Activated CD4-positive, alpha-beta memory T cell treated with anti-CD3 and anti-CD28 coated beads for 36 hours (primary cell): ENCODE results near the gene DUSP1. TPM values are rescaled to one million over a fixed set of nuclear protein-coding genes. Genes with fewer than 3 reads are reported as not detected.

Experiments
- CTCF ChIA-PET: fragments of 350-600 bp; sonication (Branson Sonifier 250); formaldehyde crosslinking; loops from one replicate; lab custom pipeline; 2021; ENCODE audit warnings: antibody characterized with exemption, inconsistent platforms; lab: Charles Lee
- POLR2A ChIA-PET: fragments of 350-600 bp; sonication (Branson Sonifier 250); formaldehyde crosslinking; loops from one replicate; lab custom pipeline; 2021; ENCODE audit warnings: antibody characterized with exemption; lab: Charles Lee
- DNase-seq: peaks from one replicate; pipeline ENCODE4 v3.0.0-alpha.2; 2020
- H3K27ac Mint-ChIP-seq: one replicate; pipeline ENCODE4 v1.8.0; 2021; ENCODE audit warnings: mixed read lengths
- H3K27me3 Mint-ChIP-seq: one replicate; pipeline ENCODE4 v1.8.0; 2021; ENCODE audit warnings: mixed read lengths
- H3K36me3 Mint-ChIP-seq: one replicate; pipeline ENCODE4 v1.8.0; 2021; ENCODE audit warnings: mixed read lengths
- H3K4me1 Mint-ChIP-seq: one replicate; pipeline ENCODE4 v1.8.0; 2021; ENCODE audit warnings: low read depth, mixed read lengths
- H3K4me3 Mint-ChIP-seq: one replicate; pipeline ENCODE4 v1.8.0; 2021; ENCODE audit warnings: mild to moderate bottlenecking, mixed read lengths
- H3K9me3 Mint-ChIP-seq: one replicate; pipeline ENCODE4 v1.8.0; 2021; ENCODE audit warnings: mixed read lengths
- intact Hi-C: fragments of 100-400 bp; cut with micrococcal nuclease; formaldehyde crosslinking; loops from one replicate; pipeline ENCODE4 v1.15.1; 2023
- total RNA-seq, 2 experiments: library from RNA; stranded (reverse); gene quantifications; one replicate each; pipeline ENCODE4 v1.2.3, GENCODE V29; 2021

DUSP1 gene
- total RNA-seq, 2 experiments from 2014 or later = 10.6 to 10.7 TPM

DNA sequence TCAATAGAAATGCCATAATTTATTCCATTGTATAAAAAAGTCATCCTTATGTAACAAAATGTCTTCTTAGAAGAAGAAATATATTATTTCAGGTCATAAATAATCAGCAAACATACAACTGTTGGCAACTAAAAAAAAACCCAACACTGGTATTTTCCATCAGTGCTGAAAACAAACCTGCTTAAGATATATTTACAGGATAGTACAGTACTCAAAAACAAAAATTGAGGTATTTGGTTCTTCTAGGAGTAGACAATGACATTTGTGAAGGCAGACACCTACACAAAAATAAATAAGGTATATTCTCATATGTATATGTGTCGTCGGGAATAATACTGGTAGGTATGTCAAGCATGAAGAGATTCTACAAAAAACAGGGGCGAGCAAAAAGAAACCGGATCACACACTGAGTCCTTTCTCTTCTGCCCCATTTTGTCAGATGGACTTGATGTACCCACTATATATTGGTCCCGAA, 2.9 kb downstream of the DUSP1 start:
- ChIA-PET POLR2A (interaction anchor here (0.8 to 2.4 kb wide), 2 partner anchors 39 to 66 kb away, joined by 3 to 11 read pairs; partner anchors contain the start of gene ERGIC1), CTCF (interaction anchor here (1.1 to 5.0 kb wide), 2 partner anchors 51 to 54 kb away, joined by 4 to 47 read pairs; no protein-coding TSS in a partner anchor)
- intact Hi-C loops = no loop called here
- H3K4me3 Mint-ChIP-seq = no peak overlapping the region
- H3K4me1 Mint-ChIP-seq = peaks cover 57% of the 10 kb centered on the region
- H3K27me3 Mint-ChIP-seq = no peaks in the 10 kb centered on the region
- H3K9me3 Mint-ChIP-seq = no peaks in the 10 kb centered on the region
- no peak for DNase-seq
- H3K27ac Mint-ChIP-seq = no peak overlapping the region
- peaks cover 10% of the 10 kb centered on the region for H3K36me3 Mint-ChIP-seq

DNA sequence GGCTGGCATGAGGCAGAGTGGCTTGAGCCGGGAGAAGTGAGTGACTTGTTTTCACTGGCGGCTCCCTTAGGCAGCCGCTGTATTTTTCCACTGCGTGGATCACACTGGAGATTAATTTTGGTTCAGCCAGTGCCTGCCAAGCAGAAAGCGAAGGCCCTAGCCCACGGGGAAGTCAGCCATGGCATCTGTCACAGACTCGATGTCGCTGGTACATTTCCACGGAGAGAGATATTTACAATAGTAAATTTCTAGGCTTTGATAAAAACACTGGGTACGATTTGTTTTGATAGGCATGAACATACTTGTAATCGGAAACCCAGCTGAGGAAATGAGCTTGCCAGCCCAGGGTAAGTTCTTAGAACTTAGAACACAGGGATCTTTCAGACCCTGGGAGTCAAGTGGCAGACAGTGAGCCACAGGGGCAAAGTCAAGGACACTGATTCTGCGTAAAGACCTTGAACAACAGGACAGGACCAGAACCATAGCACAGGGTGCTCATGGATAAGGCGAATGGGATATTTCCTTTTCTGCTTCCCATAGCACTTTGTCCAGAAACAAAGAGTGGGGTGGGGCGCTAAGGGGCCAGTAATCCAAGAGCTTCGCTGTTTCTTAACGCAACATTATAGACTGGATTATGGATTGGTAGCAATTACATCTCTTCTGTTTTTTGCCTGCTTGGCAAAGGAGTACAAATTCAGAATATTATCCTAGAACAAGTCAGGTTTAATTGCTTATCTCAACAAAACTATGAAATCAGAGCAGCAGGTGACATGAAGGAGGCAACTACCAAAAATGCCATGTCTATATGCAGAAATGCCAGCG, 4.5 kb downstream of the DUSP1 start:
- Mint-ChIP-seq H3K36me3 (peaks cover 10% of the 10 kb centered on the region), H3K27ac (peak overlapping the region; percentile 90), H3K27me3 (no peaks in the 10 kb centered on the region), H3K4me3 (no peak overlapping the region), H3K9me3 (no peaks in the 10 kb centered on the region), H3K4me1 (peaks cover 47% of the 10 kb centered on the region)
- no peak for DNase-seq
- intact Hi-C loops = no loop called here
- POLR2A ChIA-PET = no interaction called here
- CTCF ChIA-PET = no interaction called here

DNA sequence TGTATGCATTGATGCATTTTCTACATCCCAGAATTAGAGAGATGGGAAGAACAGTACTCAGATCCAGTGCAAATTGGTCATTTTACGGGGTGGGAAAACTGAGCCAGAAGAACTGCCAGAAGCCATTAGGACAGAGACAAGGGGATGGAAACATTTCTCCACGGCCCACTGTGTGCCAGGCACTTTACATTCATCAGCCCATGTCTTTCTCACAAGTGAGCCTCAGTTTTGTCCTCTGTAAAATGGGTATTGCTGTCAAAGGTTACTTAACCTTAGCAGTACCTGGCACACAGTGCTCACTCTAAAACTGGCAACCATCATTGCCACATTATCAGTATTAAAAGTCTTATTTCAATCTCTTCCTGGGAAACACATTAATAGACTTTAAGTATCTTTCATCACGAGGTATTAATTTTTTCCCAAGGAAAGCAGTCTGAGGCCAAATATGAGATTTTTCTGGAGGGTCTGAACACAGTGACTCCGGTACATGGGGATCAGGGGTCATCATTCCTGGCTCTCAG, 5.2 kb downstream of the DUSP1 start:
- ChIA-PET POLR2A (interaction anchor here (1.0 to 1.6 kb wide), 5 partner anchors 8 to 218 kb away, joined by 3 to 9 read pairs (median 5); partner anchors contain the start of gene ATP6V0E1), CTCF (interaction anchor here (1.4 to 3.4 kb wide), 5 partner anchors 12 to 193 kb away, joined by 4 to 20 read pairs (median 6); partner anchors contain the start of gene RPL26L1)
- Mint-ChIP-seq H3K9me3 (no peaks in the 10 kb centered on the region), H3K36me3 (peaks cover 10% of the 10 kb centered on the region), H3K27ac (peak overlapping the region; percentile 90), H3K4me3 (peak overlapping the region; percentile 78), H3K4me1 (peaks cover 47% of the 10 kb centered on the region), H3K27me3 (no peaks in the 10 kb centered on the region)
- intact Hi-C loops = loop anchor here (1.0 to 2.0 kb wide), 6 partner anchors 7 to 379 kb away; partner anchors contain the start of genes BNIP1 and RPL26L1
- DNase-seq = no peak

DNA sequence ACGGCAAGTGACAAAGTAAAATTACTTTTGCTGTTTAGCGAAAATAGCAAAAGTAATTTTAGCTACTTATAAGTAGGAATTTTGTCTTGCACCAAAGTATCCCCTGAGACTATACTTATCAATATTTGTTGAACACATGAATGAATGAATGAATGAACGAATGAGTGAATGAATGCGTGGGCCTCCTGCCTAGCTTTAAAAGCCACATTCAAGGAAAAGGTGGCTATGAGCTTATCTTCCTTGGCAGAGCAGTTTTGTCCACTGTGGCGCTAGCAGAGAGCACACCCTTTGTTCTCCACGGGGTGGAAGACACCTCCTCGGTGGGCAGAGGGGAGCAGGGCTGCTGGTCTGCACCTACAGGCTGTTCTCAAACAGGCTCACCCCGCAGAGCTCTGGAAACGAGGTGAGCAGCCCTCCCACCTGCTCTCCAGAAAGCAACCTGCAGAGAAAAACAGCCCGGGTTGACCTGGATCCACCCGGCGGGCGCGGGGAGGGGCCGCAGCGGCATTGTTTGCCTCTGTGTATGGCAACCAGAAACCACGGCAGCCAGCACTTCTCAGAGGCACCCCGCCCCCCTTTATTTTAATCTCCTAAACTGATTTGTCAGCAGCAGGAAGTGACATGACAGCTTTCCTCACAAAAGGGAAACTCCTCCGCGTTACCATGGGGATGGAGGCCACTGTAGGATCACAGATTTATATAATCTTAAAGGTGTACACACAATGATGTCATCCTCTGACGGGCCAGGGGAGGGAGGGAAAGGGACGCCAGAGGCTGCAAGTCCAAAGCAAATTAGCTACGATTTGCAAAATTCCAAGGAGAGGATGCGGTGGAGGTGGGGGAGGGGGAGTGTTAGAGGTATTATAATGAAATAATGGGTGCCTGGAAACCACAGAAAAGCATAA, 5.9 kb downstream of the DUSP1 start:
- intact Hi-C loops = loop anchor here (1.0 to 2.0 kb wide), 6 partner anchors 8 to 380 kb away; partner anchors contain the start of genes BNIP1 and RPL26L1

DNA sequence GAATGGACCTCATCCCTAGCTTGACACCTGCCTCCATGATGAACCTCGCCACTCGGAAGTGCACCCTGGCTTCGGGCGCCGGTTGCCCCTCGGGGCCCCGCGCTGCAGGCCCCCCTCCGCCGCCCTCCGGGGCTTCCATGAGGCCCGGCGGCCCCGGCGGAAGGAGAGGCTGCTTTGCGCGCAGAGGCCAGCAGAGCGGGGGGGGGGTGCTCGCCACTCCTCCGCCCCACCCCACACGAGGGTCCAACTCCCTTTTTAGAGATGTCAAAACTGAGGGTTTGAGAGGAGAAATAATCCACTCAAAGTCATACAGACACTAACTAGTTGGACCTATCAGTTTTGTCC, 7.9 kb downstream of the DUSP1 start:
- Mint-ChIP-seq H3K27ac (no peak overlapping the region), H3K4me1 (peaks cover 28% of the 10 kb centered on the region), H3K4me3 (no peak overlapping the region), H3K27me3 (no peaks in the 10 kb centered on the region), H3K36me3 (peaks cover 2% of the 10 kb centered on the region), H3K9me3 (peaks cover 11% of the 10 kb centered on the region)
- ChIA-PET CTCF (interaction anchor here (3.4 kb wide), 1 partner anchor 49 kb away, joined by 20 read pairs; no protein-coding TSS in a partner anchor), POLR2A (no interaction called here)
- intact Hi-C loops = no loop called here
- no peak for DNase-seq

More for the DNA sequence above, 5.9 kb downstream of the DUSP1 start:
- peak; percentile 96 for DNase-seq
- Mint-ChIP-seq H3K27me3 (no peaks in the 10 kb centered on the region), H3K4me1 (peaks cover 46% of the 10 kb centered on the region), H3K36me3 (peaks cover 10% of the 10 kb centered on the region), H3K9me3 (peaks cover 2% of the 10 kb centered on the region), H3K4me3 (peak overlapping the region; percentile 78), H3K27ac (peak overlapping the region; percentile 90)
- POLR2A ChIA-PET = interaction anchor here (0.6 to 1.6 kb wide), 7 partner anchors 9 to 313 kb away, joined by 3 to 9 read pairs (median 4); partner anchors contain the start of gene ATP6V0E1
- CTCF ChIA-PET = interaction anchor here (0.8 to 3.4 kb wide), 10 partner anchors 9 to 194 kb away, joined by 3 to 20 read pairs (median 5); partner anchors contain the start of gene RPL26L1

DNA sequence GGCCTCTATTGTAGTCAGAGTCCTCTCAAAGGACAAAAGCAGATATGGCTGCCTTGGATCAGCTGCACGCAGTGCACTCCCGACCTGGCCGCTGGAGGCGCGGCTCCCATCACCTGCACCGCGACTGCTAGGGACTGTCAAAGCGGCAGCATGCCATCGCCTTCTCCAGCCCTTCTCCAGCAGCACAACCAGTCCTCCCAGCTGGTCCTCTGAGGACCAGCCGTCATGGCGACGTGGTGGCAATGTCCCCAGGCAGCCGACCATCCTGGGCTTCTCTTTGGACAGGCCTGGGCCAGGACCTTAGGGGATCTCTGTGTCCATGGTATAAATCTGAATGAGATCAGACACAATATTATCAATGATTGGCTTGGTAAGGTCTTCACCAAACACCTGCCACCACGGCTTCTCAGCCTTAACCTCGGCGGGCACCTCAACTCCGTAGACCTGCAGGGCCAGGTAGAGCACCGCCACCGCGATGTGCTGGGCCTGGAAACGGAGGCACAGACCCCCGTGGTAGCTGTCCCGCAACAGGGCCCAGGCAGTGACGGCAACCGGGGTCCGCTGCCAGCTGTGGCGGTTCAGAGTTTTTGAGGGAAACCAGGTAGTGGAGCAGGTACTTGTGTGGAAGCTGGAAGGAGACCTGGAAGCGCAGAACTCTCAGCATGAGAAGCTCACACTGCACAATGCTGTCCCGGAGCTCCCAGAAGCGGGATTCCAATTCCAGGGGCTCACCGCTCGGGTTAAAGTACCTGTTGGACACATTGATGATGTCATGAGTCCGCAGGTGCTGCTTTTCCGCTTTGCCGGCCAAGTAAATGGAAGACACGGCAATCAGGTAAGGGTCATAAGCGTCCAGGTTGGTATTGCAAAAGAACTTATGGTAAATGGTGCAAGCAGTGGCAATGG, 8.5 kb downstream of the DUSP1 start:
- CTCF ChIA-PET = interaction anchor here (1.1 to 3.4 kb wide), 2 partner anchors 48 to 49 kb away, joined by 3 to 20 read pairs; no protein-coding TSS in a partner anchor
- H3K27me3 Mint-ChIP-seq = no peaks in the 10 kb centered on the region
- peaks cover 26% of the 10 kb centered on the region for H3K4me1 Mint-ChIP-seq
- H3K36me3 Mint-ChIP-seq = no peaks in the 10 kb centered on the region
- no peak overlapping the region for H3K27ac Mint-ChIP-seq
- H3K4me3 Mint-ChIP-seq = no peak overlapping the region
- intact Hi-C loops = no loop called here
- no peak for DNase-seq
- H3K9me3 Mint-ChIP-seq = peaks cover 11% of the 10 kb centered on the region
- POLR2A ChIA-PET = no interaction called here

DNA sequence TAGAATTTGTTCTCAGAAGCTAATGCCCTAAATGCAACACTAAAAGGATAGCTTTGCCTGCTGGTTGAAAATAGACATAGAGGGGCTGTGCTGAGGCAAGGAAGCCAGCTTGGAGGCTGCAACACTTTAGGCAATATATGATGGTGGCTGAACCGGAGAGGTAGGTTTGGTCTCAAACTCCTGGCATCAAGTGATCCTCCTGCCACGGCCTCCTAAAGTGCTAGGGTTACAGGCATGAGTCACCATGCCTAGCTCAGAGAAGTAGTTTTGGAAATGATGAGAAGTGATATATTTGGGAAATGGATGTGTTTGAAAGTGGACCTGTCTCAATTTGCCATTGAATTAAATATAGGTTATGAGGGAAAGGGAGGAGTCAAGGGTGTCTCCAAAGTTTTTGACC, 10.0 kb downstream of the DUSP1 start:
- H3K27me3 Mint-ChIP-seq = no peaks in the 10 kb centered on the region
- peaks cover 16% of the 10 kb centered on the region for H3K4me1 Mint-ChIP-seq
- POLR2A ChIA-PET = interaction anchor here (0.9 kb wide), 1 partner anchor 9 kb away, joined by 5 read pairs; no protein-coding TSS in a partner anchor
- no peaks in the 10 kb centered on the region for H3K36me3 Mint-ChIP-seq
- intact Hi-C loops = no loop called here
- DNase-seq = no peak
- no peak overlapping the region for H3K27ac Mint-ChIP-seq
- H3K9me3 Mint-ChIP-seq = peaks cover 11% of the 10 kb centered on the region
- H3K4me3 Mint-ChIP-seq = no peak overlapping the region
- CTCF ChIA-PET = no interaction called here

DNA sequence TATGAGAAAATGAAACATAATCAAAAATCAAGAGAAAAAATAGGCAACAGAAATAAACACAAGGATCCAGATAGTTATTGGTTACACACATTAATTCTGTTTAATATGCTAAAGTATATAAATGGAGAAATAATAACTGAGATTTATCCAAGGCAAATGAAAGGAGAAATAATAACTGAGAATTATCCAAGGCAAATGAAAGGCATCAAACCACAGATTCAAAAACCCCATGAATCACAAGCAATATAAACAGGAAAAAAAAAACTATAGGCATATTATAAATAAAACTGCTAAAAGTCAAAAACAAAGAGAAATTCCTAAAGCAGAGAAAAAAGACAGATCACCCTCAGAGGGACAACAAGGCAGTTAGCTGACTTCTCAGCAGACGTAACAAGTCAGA, 10.9 kb downstream of the DUSP1 start:
- Mint-ChIP-seq H3K27me3 (no peaks in the 10 kb centered on the region), H3K27ac (no peak overlapping the region), H3K4me1 (peaks cover 8% of the 10 kb centered on the region), H3K36me3 (no peaks in the 10 kb centered on the region), H3K4me3 (no peak overlapping the region), H3K9me3 (peaks cover 11% of the 10 kb centered on the region)
- intact Hi-C loops = no loop called here
- CTCF ChIA-PET = interaction anchor here (0.7 kb wide), 1 partner anchor 45 kb away, joined by 3 read pairs; no protein-coding TSS in a partner anchor
- POLR2A ChIA-PET = no interaction called here
- no peak for DNase-seq

DNA sequence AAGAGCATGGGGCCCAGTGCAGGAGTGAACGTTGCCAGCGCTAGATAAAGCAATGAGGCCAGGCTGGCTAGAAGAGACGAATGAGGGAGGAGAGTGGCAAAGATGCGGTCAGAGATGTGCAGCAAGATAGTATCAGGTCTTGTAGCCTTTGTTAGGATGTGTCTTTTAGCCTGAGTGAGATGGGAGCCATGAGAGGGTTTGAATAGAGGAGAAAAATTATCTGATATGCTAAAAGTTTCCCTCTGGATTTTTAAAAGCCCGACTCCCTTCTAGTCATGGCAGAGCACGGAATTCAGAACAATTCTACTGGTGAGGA, 12.2 kb downstream of the DUSP1 start:
- POLR2A ChIA-PET = no interaction called here

DNA sequence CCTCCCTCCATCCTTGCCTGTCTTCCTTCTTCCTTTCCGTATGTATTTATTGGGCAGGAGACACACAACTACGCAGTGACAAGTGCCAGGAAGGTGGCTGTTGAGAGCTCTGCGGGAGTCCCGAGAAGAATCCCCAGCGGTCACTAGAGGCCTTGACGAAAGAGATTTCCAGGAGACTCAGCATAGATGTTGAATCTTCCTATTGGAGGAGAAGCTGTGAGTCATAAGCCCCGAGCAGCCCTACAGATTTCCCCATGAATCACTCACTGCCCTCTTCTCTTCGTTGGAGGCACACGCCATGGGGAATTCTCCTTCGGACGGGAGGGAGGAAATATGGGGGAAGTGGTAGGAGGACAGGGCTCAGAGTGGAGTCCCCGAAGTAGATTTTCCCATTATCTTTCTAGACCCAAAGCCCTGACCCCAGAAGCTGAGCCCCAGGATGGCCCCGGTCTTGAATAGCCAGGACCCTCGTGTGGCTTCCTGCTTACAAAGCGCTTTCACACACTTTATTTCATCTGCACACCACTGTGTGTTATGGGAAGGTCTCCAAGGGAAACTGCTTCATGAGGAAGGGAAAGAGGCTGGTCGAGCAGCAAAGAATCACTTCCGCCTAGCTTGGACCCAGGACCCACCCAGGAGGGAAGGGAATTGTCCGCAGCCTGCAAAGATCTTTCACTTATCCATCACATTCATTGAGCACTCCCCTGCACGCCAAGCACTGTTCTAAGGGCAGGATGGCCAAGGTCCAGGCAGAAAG, 12.7 kb downstream of the DUSP1 start:
- peaks cover 11% of the 10 kb centered on the region for H3K9me3 Mint-ChIP-seq
- H3K4me1 Mint-ChIP-seq = peaks cover 2% of the 10 kb centered on the region
- no peaks in the 10 kb centered on the region for H3K27me3 Mint-ChIP-seq
- no peak overlapping the region for H3K4me3 Mint-ChIP-seq
- ChIA-PET CTCF (interaction anchor here (1.2 kb wide), 1 partner anchor 43 kb away, joined by 4 read pairs; no protein-coding TSS in a partner anchor), POLR2A (no interaction called here)
- DNase-seq = no peak
- no peaks in the 10 kb centered on the region for H3K36me3 Mint-ChIP-seq
- intact Hi-C loops = no loop called here
- no peak overlapping the region for H3K27ac Mint-ChIP-seq

More for the DNA sequence above, 12.2 kb downstream of the DUSP1 start:
- no peak overlapping the region for H3K27ac Mint-ChIP-seq
- CTCF ChIA-PET = no interaction called here
- intact Hi-C loops = no loop called here
- H3K4me3 Mint-ChIP-seq = no peak overlapping the region
- H3K36me3 Mint-ChIP-seq = no peaks in the 10 kb centered on the region
- no peak for DNase-seq
- H3K4me1 Mint-ChIP-seq = peaks cover 2% of the 10 kb centered on the region
- H3K27me3 Mint-ChIP-seq = no peaks in the 10 kb centered on the region
- H3K9me3 Mint-ChIP-seq = peaks cover 11% of the 10 kb centered on the region
